Jurkat, Clone E6-1 (cell line): ENCODE measurements around the gene IYD.
"Not testable (repeated sequence)": the region's sequence is repeated elsewhere in the genome, so short reads cannot be mapped to it uniquely, and the experiment has no call there.

Experiments used
- DNase-seq: peaks from one replicate; pipeline ENCODE4 v3.0.0-alpha.2; 2011; ENCODE audit warnings: low read depth, low spot score
- H3K4me3 ChIP-seq: 2 replicates; pipeline ENCODE4 v1.5.1; 2011; ENCODE audit warnings: mild to moderate bottlenecking, low read length, control low read depth, moderate library complexity

Gene IYD

GRCh38 chr6:150418827-150419594 lies 50.2 kb downstream of the IYD start:
- peak overlapping the region; percentile 3; the same call in 1 of the 2 replicates for H3K4me3 ChIP-seq
- peak; percentile 23 for DNase-seq

GRCh38 chr6:150420428-150420827 lies 51.6 kb downstream of the IYD start:
- no peak overlapping the region for H3K4me3 ChIP-seq
- DNase-seq = no peak

GRCh38 chr6:150420926-150421325 lies 52.1 kb downstream of the IYD start:
- DNase-seq = no peak
- H3K4me3 ChIP-seq = no peak overlapping the region

- H3K4me3 ChIP-seq = no peak overlapping the region
- DNase-seq = no peak
Observed at GRCh38 chr6:150425508-150425907, 56.7 kb downstream of the IYD start.

GRCh38 chr6:150426198-150426597 lies 57.4 kb downstream of the IYD start:
- DNase-seq = no peak

GRCh38 chr6:150427037-150427602 lies 58.3 kb downstream of the IYD start:
- DNase-seq = no peak
- H3K4me3 ChIP-seq = no peak overlapping the region

More at GRCh38 chr6:150426198-150426597, 57.4 kb downstream of the IYD start:
- H3K4me3 ChIP-seq = no peak overlapping the region

GRCh38 chr6:150427843-150428242 lies 59.0 kb downstream of the IYD start:
- no peak for DNase-seq

GRCh38 chr6:150430815-150431214 lies 62.0 kb downstream of the IYD start:
- no peak for DNase-seq
- no peak overlapping the region for H3K4me3 ChIP-seq

More at GRCh38 chr6:150427843-150428242, 59.0 kb downstream of the IYD start:
- no peak overlapping the region for H3K4me3 ChIP-seq

GRCh38 chr6:150435360-150435759 lies 66.5 kb downstream of the IYD start:
- DNase-seq = no peak
- no peak overlapping the region for H3K4me3 ChIP-seq

GRCh38 chr6:150435832-150436231 lies 67.0 kb downstream of the IYD start:
- DNase-seq = no peak

GRCh38 chr6:150439373-150439772 lies 70.6 kb downstream of the IYD start:
- DNase-seq = no peak
- H3K4me3 ChIP-seq = no peak overlapping the region

More at GRCh38 chr6:150435832-150436231, 67.0 kb downstream of the IYD start:
- H3K4me3 ChIP-seq = no peak overlapping the region

- no peak for DNase-seq
- no peak overlapping the region for H3K4me3 ChIP-seq
Observed at GRCh38 chr6:150443621-150444020, 74.8 kb downstream of the IYD start.

GRCh38 chr6:150444308-150444707 lies 75.5 kb downstream of the IYD start:
- no peak overlapping the region for H3K4me3 ChIP-seq
- no peak for DNase-seq

- DNase-seq = no peak
- no peak overlapping the region for H3K4me3 ChIP-seq
Observed at GRCh38 chr6:150445486-150445885, 76.7 kb downstream of the IYD start.

- no peak for DNase-seq
- H3K4me3 ChIP-seq = no peak overlapping the region
Observed at GRCh38 chr6:150448221-150448620, 79.4 kb downstream of the IYD start.

GRCh38 chr6:150449055-150449454 lies 80.2 kb downstream of the IYD start:
- not testable (repeated sequence) for H3K4me3 ChIP-seq, DNase-seq

GRCh38 chr6:150450918-150451317 lies 82.1 kb downstream of the IYD start:
- no peak for DNase-seq
- no peak overlapping the region for H3K4me3 ChIP-seq

GRCh38 chr6:150451807-150452427 lies 83.1 kb downstream of the IYD start:
- H3K4me3 ChIP-seq = no peak overlapping the region
- no peak for DNase-seq

- no peak overlapping the region for H3K4me3 ChIP-seq
- no peak for DNase-seq
Observed at GRCh38 chr6:150452428-150453243, 83.8 kb downstream of the IYD start.
